ENCODE measurements around the gene NPAS2.

DNA sequence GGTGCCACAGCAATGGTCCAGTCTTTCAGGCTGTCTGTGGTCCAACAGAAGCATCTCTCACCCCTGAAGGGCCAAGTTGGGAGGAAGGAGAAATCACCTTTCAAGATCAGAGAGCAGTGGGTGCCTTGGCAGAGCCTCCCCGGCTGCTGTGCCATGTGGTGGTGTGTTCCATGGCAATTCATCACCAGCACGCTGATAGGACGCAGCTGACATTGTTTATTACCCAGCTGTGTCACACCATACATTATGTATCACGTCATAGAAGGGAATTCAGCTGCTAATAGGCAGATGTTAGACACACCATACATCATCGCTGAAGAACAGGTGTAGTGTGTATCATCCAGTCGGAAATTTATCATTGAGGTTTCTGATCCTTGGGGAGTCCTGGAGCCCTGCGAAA, 152.5 kb downstream of the NPAS2 start:
- no peak for TF ChIP-seq RFX5 (IDR thresholded peaks at IDR 0.05; ENCODE audit: low read length)
- TF ChIP-seq, protein P1, sequence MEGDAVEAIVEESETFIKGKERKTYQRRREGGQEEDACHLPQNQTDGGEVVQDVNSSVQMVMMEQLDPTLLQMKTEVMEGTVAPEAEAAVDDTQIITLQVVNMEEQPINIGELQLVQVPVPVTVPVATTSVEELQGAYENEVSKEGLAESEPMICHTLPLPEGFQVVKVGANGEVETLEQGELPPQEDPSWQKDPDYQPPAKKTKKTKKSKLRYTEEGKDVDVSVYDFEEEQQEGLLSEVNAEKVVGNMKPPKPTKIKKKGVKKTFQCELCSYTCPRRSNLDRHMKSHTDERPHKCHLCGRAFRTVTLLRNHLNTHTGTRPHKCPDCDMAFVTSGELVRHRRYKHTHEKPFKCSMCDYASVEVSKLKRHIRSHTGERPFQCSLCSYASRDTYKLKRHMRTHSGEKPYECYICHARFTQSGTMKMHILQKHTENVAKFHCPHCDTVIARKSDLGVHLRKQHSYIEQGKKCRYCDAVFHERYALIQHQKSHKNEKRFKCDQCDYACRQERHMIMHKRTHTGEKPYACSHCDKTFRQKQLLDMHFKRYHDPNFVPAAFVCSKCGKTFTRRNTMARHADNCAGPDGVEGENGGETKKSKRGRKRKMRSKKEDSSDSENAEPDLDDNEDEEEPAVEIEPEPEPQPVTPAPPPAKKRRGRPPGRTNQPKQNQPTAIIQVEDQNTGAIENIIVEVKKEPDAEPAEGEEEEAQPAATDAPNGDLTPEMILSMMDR (IDR thresholded peaks at IDR 0.05), result no peak
- no peak for TF ChIP-seq RXRA (IDR thresholded peaks at IDR 0.05; ENCODE audit: borderline replicate concordance, low read depth)
- TF ChIP-seq, protein P2, sequence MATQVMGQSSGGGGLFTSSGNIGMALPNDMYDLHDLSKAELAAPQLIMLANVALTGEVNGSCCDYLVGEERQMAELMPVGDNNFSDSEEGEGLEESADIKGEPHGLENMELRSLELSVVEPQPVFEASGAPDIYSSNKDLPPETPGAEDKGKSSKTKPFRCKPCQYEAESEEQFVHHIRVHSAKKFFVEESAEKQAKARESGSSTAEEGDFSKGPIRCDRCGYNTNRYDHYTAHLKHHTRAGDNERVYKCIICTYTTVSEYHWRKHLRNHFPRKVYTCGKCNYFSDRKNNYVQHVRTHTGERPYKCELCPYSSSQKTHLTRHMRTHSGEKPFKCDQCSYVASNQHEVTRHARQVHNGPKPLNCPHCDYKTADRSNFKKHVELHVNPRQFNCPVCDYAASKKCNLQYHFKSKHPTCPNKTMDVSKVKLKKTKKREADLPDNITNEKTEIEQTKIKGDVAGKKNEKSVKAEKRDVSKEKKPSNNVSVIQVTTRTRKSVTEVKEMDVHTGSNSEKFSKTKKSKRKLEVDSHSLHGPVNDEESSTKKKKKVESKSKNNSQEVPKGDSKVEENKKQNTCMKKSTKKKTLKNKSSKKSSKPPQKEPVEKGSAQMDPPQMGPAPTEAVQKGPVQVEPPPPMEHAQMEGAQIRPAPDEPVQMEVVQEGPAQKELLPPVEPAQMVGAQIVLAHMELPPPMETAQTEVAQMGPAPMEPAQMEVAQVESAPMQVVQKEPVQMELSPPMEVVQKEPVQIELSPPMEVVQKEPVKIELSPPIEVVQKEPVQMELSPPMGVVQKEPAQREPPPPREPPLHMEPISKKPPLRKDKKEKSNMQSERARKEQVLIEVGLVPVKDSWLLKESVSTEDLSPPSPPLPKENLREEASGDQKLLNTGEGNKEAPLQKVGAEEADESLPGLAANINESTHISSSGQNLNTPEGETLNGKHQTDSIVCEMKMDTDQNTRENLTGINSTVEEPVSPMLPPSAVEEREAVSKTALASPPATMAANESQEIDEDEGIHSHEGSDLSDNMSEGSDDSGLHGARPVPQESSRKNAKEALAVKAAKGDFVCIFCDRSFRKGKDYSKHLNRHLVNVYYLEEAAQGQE (IDR thresholded peaks at IDR 0.05; ENCODE audit: low read depth, low read length), result no peak
- TF ChIP-seq RCOR1 (IDR thresholded peaks at IDR 0.05; ENCODE audit: low read length), result no peak
- no peak for TF ChIP-seq MEF2A (IDR thresholded peaks at IDR 0.05; ENCODE audit: borderline replicate concordance, low read depth)
- no peak for TF ChIP-seq CHD2 (IDR thresholded peaks at IDR 0.05; ENCODE audit: low read length, partially characterized antibody)
- TF ChIP-seq EZH2phosphoT487 (IDR thresholded peaks at IDR 0.05; ENCODE audit: borderline replicate concordance, low read depth), result no peak
- TF ChIP-seq, protein P3, sequence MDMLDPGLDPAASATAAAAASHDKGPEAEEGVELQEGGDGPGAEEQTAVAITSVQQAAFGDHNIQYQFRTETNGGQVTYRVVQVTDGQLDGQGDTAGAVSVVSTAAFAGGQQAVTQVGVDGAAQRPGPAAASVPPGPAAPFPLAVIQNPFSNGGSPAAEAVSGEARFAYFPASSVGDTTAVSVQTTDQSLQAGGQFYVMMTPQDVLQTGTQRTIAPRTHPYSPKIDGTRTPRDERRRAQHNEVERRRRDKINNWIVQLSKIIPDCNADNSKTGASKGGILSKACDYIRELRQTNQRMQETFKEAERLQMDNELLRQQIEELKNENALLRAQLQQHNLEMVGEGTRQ (IDR thresholded peaks at IDR 0.05; ENCODE audit: borderline replicate concordance, low read depth, low read length), result no peak
- TF ChIP-seq YY1 (IDR thresholded peaks at IDR 0.05; ENCODE audit: low read depth), result no peak
- TF ChIP-seq FOXM1 (IDR thresholded peaks at IDR 0.05; ENCODE audit: low read depth), result no peak
- TF ChIP-seq, protein P4, sequence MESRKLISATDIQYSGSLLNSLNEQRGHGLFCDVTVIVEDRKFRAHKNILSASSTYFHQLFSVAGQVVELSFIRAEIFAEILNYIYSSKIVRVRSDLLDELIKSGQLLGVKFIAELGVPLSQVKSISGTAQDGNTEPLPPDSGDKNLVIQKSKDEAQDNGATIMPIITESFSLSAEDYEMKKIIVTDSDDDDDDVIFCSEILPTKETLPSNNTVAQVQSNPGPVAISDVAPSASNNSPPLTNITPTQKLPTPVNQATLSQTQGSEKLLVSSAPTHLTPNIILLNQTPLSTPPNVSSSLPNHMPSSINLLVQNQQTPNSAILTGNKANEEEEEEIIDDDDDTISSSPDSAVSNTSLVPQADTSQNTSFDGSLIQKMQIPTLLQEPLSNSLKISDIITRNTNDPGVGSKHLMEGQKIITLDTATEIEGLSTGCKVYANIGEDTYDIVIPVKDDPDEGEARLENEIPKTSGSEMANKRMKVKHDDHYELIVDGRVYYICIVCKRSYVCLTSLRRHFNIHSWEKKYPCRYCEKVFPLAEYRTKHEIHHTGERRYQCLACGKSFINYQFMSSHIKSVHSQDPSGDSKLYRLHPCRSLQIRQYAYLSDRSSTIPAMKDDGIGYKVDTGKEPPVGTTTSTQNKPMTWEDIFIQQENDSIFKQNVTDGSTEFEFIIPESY (IDR thresholded peaks at IDR 0.05; ENCODE audit: borderline replicate concordance, low read depth), result no peak
- no peak for TF ChIP-seq EP300 (IDR thresholded peaks at IDR 0.05; ENCODE audit: borderline replicate concordance in 1 of 2, low read depth in 1 of 2, low read length in 1 of 2)
- no peak for TF ChIP-seq POLR2AphosphoS5 (IDR thresholded peaks at IDR 0.05; ENCODE audit: low read depth, low read length)

Measured in SK-N-SH (cell line).